Dendritic cell treated with granulocyte-macrophage colony-stimulating factor and Interleukin-4, amounts not matched to agents 40 ng/mL and 50 ng/mL, for 4 days (primary cell): ENCODE measurements around the gene PNLDC1.
A peak's percentile ranks its signal among the peaks of the same experiment; 100 is the strongest.
"Not testable (repeated sequence)": the region's sequence is repeated elsewhere in the genome, so short reads cannot be mapped to it uniquely, and the experiment has no call there.

ENCODE experiments used
- H3K27ac Mint-ChIP-seq: one replicate; pipeline ENCODE4 v1.8.0; 2022; ENCODE audit warnings: mild to moderate bottlenecking, mixed read lengths
- H3K27me3 Mint-ChIP-seq: one replicate; pipeline ENCODE4 v1.8.0; 2022; ENCODE audit warnings: mild to moderate bottlenecking, mixed read lengths
- H3K36me3 Mint-ChIP-seq: one replicate; pipeline ENCODE4 v1.8.0; 2022; ENCODE audit warnings: low read depth, mixed read lengths
- H3K4me1 Mint-ChIP-seq: one replicate; pipeline ENCODE4 v1.8.0; 2022; ENCODE audit warnings: low read depth, mixed read lengths
- H3K4me3 Mint-ChIP-seq: one replicate; pipeline ENCODE4 v1.8.0; 2022; ENCODE audit warnings: mild to moderate bottlenecking, moderate library complexity, mixed read lengths
- H3K9me3 Mint-ChIP-seq: one replicate; pipeline ENCODE4 v1.8.0; 2022; ENCODE audit warnings: mixed read lengths
- intact Hi-C: fragments of 100-400 bp; cut with micrococcal nuclease; formaldehyde crosslinking; loops from one replicate; pipeline ENCODE4 v1.15.0; 2022

The PNLDC1 gene

DNA sequence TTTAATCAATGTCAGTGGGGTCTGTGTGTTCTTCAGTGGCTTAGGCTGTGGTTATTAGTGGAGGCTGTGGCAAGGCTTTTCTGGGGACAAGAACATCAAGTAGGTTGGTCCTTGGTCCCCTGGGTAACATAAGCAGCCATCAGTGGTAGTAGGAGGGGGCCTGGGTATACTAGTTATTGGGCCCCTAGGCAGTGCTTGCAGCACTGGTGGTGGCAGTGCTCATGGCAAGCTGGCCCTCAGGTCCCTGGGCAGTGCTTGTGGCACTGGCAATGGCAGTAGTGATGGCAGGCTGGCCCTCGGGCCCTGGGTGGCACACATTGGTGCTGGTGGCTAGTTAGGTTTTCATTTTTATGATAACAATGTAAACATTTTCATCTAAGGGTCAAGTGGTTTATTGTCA lies 58.2 kb downstream of the PNLDC1 start:
- no peaks in the 10 kb centered on the region for H3K36me3 Mint-ChIP-seq
- peaks cover 27% of the 10 kb centered on the region for H3K4me1 Mint-ChIP-seq
- peak overlapping the region; percentile 51 for H3K27ac Mint-ChIP-seq
- H3K9me3 Mint-ChIP-seq = peaks cover 15% of the 10 kb centered on the region
- H3K4me3 Mint-ChIP-seq = no peak overlapping the region
- H3K27me3 Mint-ChIP-seq = no peaks in the 10 kb centered on the region
- intact Hi-C loops = no loop called here

DNA sequence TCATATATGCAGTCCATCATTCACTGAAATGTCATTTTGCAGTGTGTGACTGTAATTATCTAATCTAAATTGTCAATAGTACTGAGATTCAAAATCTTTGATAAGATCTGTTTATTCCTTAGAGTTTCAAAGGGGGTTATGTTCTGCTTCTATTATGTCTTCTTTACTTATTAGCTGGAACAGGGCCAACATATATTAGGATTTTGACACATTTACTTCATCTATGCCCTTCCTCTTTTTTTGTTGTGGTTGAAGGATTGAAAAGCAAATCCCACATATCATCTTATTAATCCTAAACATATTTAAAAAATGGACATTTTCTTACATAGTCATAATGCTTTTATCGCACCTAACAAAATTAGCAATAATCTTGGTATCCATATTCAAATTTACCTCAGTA lies 60.4 kb downstream of the PNLDC1 start:
- Mint-ChIP-seq H3K4me1 (peaks cover 14% of the 10 kb centered on the region), H3K27me3 (no peaks in the 10 kb centered on the region), H3K27ac (no peak overlapping the region), H3K9me3 (peaks cover 15% of the 10 kb centered on the region), H3K4me3 (no peak overlapping the region), H3K36me3 (no peaks in the 10 kb centered on the region)
- intact Hi-C loops = loop anchor here (5.0 to 10.0 kb wide), 3 partner anchors 184 to 594 kb away; no protein-coding TSS in a partner anchor

DNA sequence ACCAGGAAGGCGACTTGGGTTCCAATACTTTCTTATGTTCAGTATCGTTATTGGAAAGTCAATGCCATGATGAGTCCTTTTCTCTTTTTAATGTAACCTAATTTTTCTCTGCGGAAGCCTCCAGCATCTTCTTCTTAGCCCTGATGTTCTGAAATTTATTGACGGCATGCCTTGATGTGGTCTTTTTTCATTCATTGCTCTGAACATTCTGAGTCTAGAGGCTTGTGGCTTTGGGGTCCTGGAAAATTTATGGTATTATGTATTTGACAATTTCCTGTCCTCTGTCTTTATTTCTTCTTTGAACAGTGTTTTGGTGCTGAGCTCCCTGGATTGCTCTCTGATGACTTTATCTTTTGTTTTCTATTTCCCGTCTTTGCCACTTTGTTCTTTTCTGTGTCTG lies 62.0 kb downstream of the PNLDC1 start:
- no peak overlapping the region for H3K4me3 Mint-ChIP-seq
- no peaks in the 10 kb centered on the region for H3K27me3 Mint-ChIP-seq
- H3K36me3 Mint-ChIP-seq = no peaks in the 10 kb centered on the region
- no peak overlapping the region for H3K27ac Mint-ChIP-seq
- intact Hi-C loops = loop anchor here (2.0 to 10.0 kb wide), 4 partner anchors 79 to 593 kb away; no protein-coding TSS in a partner anchor
- H3K9me3 Mint-ChIP-seq = peaks cover 10% of the 10 kb centered on the region
- H3K4me1 Mint-ChIP-seq = peaks cover 5% of the 10 kb centered on the region

DNA sequence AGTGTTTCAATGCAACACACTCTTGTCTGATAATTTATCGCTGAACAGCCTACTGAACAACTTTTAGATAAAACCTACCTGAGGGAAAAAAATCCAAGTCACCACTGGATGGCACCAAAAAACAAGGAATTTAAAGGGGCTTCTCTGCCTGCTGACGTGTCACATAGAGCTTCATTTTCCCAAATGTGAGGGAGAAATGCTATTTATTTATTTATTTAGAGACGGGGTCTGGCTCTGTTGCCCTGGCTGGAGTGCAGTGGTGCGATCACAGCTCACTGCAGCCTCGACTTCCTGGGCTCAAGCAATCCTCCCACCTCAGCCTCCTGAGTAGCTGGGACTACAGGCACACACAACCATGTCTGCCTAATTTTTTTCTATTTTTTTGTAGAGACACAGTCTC lies 63.3 kb downstream of the PNLDC1 start:
- intact Hi-C loops = loop anchor here (2.0 to 10.0 kb wide), 4 partner anchors 77 to 591 kb away; no protein-coding TSS in a partner anchor
- not testable (repeated sequence) for H3K27me3 Mint-ChIP-seq, H3K9me3 Mint-ChIP-seq, H3K4me3 Mint-ChIP-seq, H3K36me3 Mint-ChIP-seq, H3K4me1 Mint-ChIP-seq
- H3K27ac Mint-ChIP-seq = peak overlapping the region; percentile 23

DNA sequence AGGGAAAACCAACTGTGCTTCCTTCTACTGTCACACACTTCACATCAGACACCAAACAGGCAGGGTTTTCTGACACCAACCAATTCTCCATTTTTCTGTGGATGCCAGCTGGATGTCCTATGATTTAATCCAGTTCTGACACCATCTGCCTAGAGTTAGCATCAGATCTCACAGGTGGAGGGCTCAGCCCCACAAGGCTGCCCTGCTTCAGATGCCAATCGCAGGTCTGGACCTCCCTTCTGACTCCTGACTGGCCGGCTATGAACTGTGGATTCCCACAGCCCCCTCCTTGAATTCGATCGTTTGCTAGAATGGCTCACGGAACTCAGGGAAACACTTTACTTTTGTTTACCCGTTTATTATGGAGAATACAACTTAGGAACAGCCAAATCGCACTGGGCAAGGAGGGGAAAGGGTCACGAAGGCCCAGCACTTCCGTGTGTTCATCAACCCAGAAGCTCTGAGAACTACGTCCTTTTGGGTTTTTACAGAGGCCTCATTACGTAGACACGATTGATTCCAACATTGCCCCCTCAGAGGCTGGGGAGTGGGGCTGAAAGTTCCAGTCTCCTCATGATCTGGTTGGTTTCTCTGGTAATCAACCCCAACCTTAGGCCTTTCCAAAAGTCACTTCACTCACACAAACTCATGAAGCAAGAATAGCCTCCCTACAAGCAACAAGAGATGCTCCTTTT lies 65.3 kb downstream of the PNLDC1 start:
- H3K36me3 Mint-ChIP-seq = no peaks in the 10 kb centered on the region
- no peak overlapping the region for H3K27ac Mint-ChIP-seq
- no peaks in the 10 kb centered on the region for H3K9me3 Mint-ChIP-seq
- H3K27me3 Mint-ChIP-seq = no peaks in the 10 kb centered on the region
- intact Hi-C loops = loop anchor here (10.0 kb wide), 2 partner anchors 179 to 589 kb away; no protein-coding TSS in a partner anchor
- H3K4me3 Mint-ChIP-seq = no peak overlapping the region
- H3K4me1 Mint-ChIP-seq = peaks cover 5% of the 10 kb centered on the region

DNA sequence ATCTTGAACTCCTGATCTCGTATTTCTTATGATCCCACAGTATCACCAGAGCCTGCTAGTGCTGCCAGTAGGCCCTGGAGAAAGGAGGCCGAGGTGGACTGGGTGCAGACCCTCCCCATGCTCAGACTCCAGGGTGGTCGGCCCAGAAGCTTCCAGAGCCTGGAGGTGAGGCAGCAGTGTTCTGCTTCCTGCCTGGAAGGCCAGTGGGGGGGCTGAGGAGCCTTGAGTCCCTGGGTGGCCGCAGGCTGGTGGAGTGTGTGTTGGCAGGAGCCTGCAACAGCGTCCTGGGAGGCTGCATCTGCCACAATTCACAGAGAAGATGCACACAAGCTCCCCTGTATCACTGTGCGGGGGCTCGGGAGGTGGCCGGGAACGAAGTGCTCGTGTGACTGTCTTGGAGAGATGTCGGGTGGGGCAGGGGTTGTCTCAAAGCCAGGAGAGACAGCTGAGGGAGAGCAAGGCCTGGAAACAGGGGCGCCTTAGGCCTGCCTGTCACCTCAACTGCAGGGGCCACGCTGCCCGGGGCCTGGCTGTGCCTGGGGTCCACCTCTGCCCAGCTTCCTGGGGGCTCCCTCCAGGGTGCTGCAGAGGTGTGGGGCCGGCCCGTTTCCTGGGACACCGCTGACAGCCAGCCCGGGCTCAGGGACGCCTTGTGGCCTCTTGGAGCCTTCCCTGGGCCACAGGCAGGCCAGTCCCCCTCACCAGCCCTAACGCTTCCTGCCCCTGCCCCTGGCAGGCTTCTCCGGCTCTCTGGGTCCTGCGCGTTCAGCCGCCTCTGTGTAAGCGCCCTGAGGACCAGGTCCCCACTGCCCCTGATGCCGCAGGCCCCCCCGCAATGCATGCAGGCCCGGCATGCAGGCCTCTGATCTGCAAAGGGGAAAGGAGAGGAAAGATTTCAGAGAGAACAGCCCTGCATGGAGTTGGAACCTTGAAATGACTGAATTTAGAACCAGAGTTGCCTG lies 66.5 kb downstream of the PNLDC1 start:
- intact Hi-C loops = loop anchor here (10.0 kb wide), 2 partner anchors 178 to 588 kb away; no protein-coding TSS in a partner anchor
- H3K4me1 Mint-ChIP-seq = no peaks in the 10 kb centered on the region
- H3K9me3 Mint-ChIP-seq = no peaks in the 10 kb centered on the region
- H3K27ac Mint-ChIP-seq = no peak overlapping the region
- H3K27me3 Mint-ChIP-seq = no peaks in the 10 kb centered on the region
- no peak overlapping the region for H3K4me3 Mint-ChIP-seq
- no peaks in the 10 kb centered on the region for H3K36me3 Mint-ChIP-seq
